ENCODE measurements around the gene AUTS2. TPM values are rescaled to one million over a fixed set of nuclear protein-coding genes. Genes with fewer than 3 reads are reported as not detected.

The AUTS2 gene
- total and polyA plus RNA-seq, 7 experiments from 2014 or later, result 0.40 to 31.7 (median 4.2) TPM

GRCh38 chr7:70178211-70178610, 579.9 kb downstream of the AUTS2 start:
- Histone ChIP-seq H3K9me3 (ENCODE audit: control insufficient read depth in 2 of 3, low read length in 3 of 3) (no peaks in the 10 kb centered on the region), H3K27me3 (ENCODE audit: control insufficient read depth in 2 of 2, insufficient read depth in 2 of 2, low read length in 2 of 2) (no peaks in the 10 kb centered on the region), H3K27ac (ENCODE audit: low read depth, low read length) (no peak overlapping the region), H3K4me1 (ENCODE audit: control insufficient read depth in 2 of 2, insufficient read depth in 2 of 2, low read length in 2 of 2) (no peaks in the 10 kb centered on the region), H3K4me3 (ENCODE audit: low read length) (no peak overlapping the region), H3K36me3 (ENCODE audit: control insufficient read depth in 2 of 3, insufficient read depth in 3 of 3, low read length in 3 of 3) (no peaks in the 10 kb centered on the region)
- Mint-ChIP-seq H3K9me3 (peaks cover 0 to 5% (median 0%) of the 10 kb centered on the region in 11 donors), H3K36me3 (no peaks in the 10 kb centered on the region), H3K27me3 (peaks cover 0 to 14% (median 5%) of the 10 kb centered on the region in 5 donors), H3K4me1 (peaks cover 0 to 9% (median 3%) of the 10 kb centered on the region in 7 donors), H3K4me3 (no peak overlapping the region), H3K27ac (no peak overlapping the region)
- ATAC-seq (no peak), DNase-seq (no peak)
- intact Hi-C loops (cut with micrococcal nuclease), result no loop called here
- POLR2A ChIA-PET, result no interaction called here
- CTCF ChIA-PET, result no interaction called here

- no peaks in the 10 kb centered on the region for H3K36me3 ChIP-seq (ENCODE audit: control insufficient read depth in 2 of 3, insufficient read depth in 3 of 3, low read length in 3 of 3)
- H3K4me1 Mint-ChIP-seq, result peaks cover 0 to 9% (median 3%) of the 10 kb centered on the region in 7 donors
- H3K27ac ChIP-seq (ENCODE audit: low read depth, low read length), result no peak overlapping the region
- DNase-seq, result no peak
- H3K36me3 Mint-ChIP-seq, result no peaks in the 10 kb centered on the region
- peaks cover 0 to 5% (median 0%) of the 10 kb centered on the region in 11 donors for H3K9me3 Mint-ChIP-seq
- no peak overlapping the region for H3K4me3 ChIP-seq (ENCODE audit: low read length)
- ChIA-PET CTCF (no interaction called here), POLR2A (no interaction called here)
- ATAC-seq, result no peak
- no peaks in the 10 kb centered on the region for H3K9me3 ChIP-seq (ENCODE audit: control insufficient read depth in 2 of 3, low read length in 3 of 3)
- intact Hi-C loops (cut with micrococcal nuclease), result no loop called here
- peaks cover 0 to 11% (median 5%) of the 10 kb centered on the region in 5 donors for H3K27me3 Mint-ChIP-seq
- H3K4me3 Mint-ChIP-seq, result no peak overlapping the region
- H3K4me1 ChIP-seq (ENCODE audit: control insufficient read depth in 2 of 2, insufficient read depth in 2 of 2, low read length in 2 of 2), result no peaks in the 10 kb centered on the region
- no peaks in the 10 kb centered on the region for H3K27me3 ChIP-seq (ENCODE audit: control insufficient read depth in 2 of 2, insufficient read depth in 2 of 2, low read length in 2 of 2)
- H3K27ac Mint-ChIP-seq, result no peak overlapping the region
Measured at GRCh38 chr7:70178787-70179186, 580.5 kb downstream of the AUTS2 start.

- no peaks in the 10 kb centered on the region for H3K9me3 ChIP-seq (ENCODE audit: control insufficient read depth in 2 of 3, low read length in 3 of 3)
- Mint-ChIP-seq H3K9me3 (peaks cover 0 to 5% (median 0%) of the 10 kb centered on the region in 11 donors), H3K36me3 (no peaks in the 10 kb centered on the region), H3K27ac (no peak overlapping the region), H3K4me3 (no peak overlapping the region), H3K27me3 (peaks cover 0 to 9% (median 0%) of the 10 kb centered on the region in 5 donors), H3K4me1 (peaks cover 0 to 8% (median 3%) of the 10 kb centered on the region in 7 donors)
- no peaks in the 10 kb centered on the region for H3K27me3 ChIP-seq (ENCODE audit: control insufficient read depth in 2 of 2, insufficient read depth in 2 of 2, low read length in 2 of 2)
- no peaks in the 10 kb centered on the region for H3K4me1 ChIP-seq (ENCODE audit: control insufficient read depth in 2 of 2, insufficient read depth in 2 of 2, low read length in 2 of 2)
- intact Hi-C loops (cut with micrococcal nuclease), result no loop called here
- no peak overlapping the region for H3K4me3 ChIP-seq (ENCODE audit: low read length)
- DNase-seq (no peak), ATAC-seq (no peak)
- H3K36me3 ChIP-seq (ENCODE audit: control insufficient read depth in 2 of 3, insufficient read depth in 3 of 3, low read length in 3 of 3), result no peaks in the 10 kb centered on the region
- no peak overlapping the region for H3K27ac ChIP-seq (ENCODE audit: low read depth, low read length)
- ChIA-PET POLR2A (no interaction called here), CTCF (no interaction called here)
Measured at GRCh38 chr7:70182521-70182920, 584.2 kb downstream of the AUTS2 start.

GRCh38 chr7:70183278-70183677, 585.0 kb downstream of the AUTS2 start:
- ATAC-seq (no peak), DNase-seq (no peak)
- H3K36me3 Mint-ChIP-seq, result no peaks in the 10 kb centered on the region
- H3K4me3 Mint-ChIP-seq, result no peak overlapping the region
- H3K27ac ChIP-seq (ENCODE audit: low read depth, low read length), result no peak overlapping the region
- no peak overlapping the region for H3K27ac Mint-ChIP-seq
- H3K9me3 ChIP-seq (ENCODE audit: control insufficient read depth in 2 of 3, low read length in 3 of 3), result no peaks in the 10 kb centered on the region
- ChIA-PET CTCF (no interaction called here), POLR2A (no interaction called here)
- peaks cover 0 to 5% (median 0%) of the 10 kb centered on the region in 11 donors for H3K9me3 Mint-ChIP-seq
- no peak overlapping the region for H3K4me3 ChIP-seq (ENCODE audit: low read length)
- intact Hi-C loops (cut with micrococcal nuclease), result no loop called here
- no peaks in the 10 kb centered on the region for H3K36me3 ChIP-seq (ENCODE audit: control insufficient read depth in 2 of 3, insufficient read depth in 3 of 3, low read length in 3 of 3)
- no peaks in the 10 kb centered on the region for H3K4me1 ChIP-seq (ENCODE audit: control insufficient read depth in 2 of 2, insufficient read depth in 2 of 2, low read length in 2 of 2)
- H3K4me1 Mint-ChIP-seq, result peaks cover 0 to 3% (median 0%) of the 10 kb centered on the region in 7 donors
- peaks cover 0 to 13% (median 0%) of the 10 kb centered on the region in 5 donors for H3K27me3 Mint-ChIP-seq
- no peaks in the 10 kb centered on the region for H3K27me3 ChIP-seq (ENCODE audit: control insufficient read depth in 2 of 2, insufficient read depth in 2 of 2, low read length in 2 of 2)

GRCh38 chr7:70188901-70189650, 590.8 kb downstream of the AUTS2 start:
- ATAC-seq (no peak), DNase-seq (no peak)
- H3K36me3 ChIP-seq (ENCODE audit: control insufficient read depth in 2 of 3, insufficient read depth in 3 of 3, low read length in 3 of 3), result no peaks in the 10 kb centered on the region
- H3K27me3 ChIP-seq (ENCODE audit: control insufficient read depth in 2 of 2, insufficient read depth in 2 of 2, low read length in 2 of 2), result no peaks in the 10 kb centered on the region
- H3K27ac ChIP-seq (ENCODE audit: low read depth, low read length), result no peak overlapping the region
- no peaks in the 10 kb centered on the region for H3K4me1 ChIP-seq (ENCODE audit: control insufficient read depth in 2 of 2, insufficient read depth in 2 of 2, low read length in 2 of 2)
- no peak overlapping the region for H3K27ac Mint-ChIP-seq
- H3K27me3 Mint-ChIP-seq, result peaks cover 0 to 4% (median 0%) of the 10 kb centered on the region in 5 donors
- POLR2A ChIA-PET, result no interaction called here
- H3K4me3 ChIP-seq (ENCODE audit: low read length), result no peak overlapping the region
- H3K9me3 Mint-ChIP-seq, result peaks cover 0 to 8% (median 1%) of the 10 kb centered on the region in 11 donors
- no peaks in the 10 kb centered on the region for H3K4me1 Mint-ChIP-seq
- no peak overlapping the region for H3K4me3 Mint-ChIP-seq
- CTCF ChIA-PET, result interaction anchor here (0.8 kb wide), 1 partner anchor 509 kb away, joined by 3 read pairs; no protein-coding TSS in a partner anchor
- H3K36me3 Mint-ChIP-seq, result no peaks in the 10 kb centered on the region
- intact Hi-C loops (cut with micrococcal nuclease), result no loop called here
- no peaks in the 10 kb centered on the region for H3K9me3 ChIP-seq (ENCODE audit: control insufficient read depth in 2 of 3, low read length in 3 of 3)

- POLR2A ChIA-PET, result no interaction called here
- intact Hi-C loops (cut with micrococcal nuclease), result no loop called here
- no peak for ATAC-seq
- H3K27me3 ChIP-seq (ENCODE audit: control insufficient read depth in 2 of 2, insufficient read depth in 2 of 2, low read length in 2 of 2), result no peaks in the 10 kb centered on the region
- no peaks in the 10 kb centered on the region for H3K4me1 Mint-ChIP-seq
- H3K4me3 ChIP-seq (ENCODE audit: low read length), result no peak overlapping the region
- H3K27ac ChIP-seq (ENCODE audit: low read depth, low read length), result no peak overlapping the region
- CTCF ChIA-PET, result interaction anchor here (0.8 kb wide), 1 partner anchor 508 kb away, joined by 3 read pairs; no protein-coding TSS in a partner anchor
- peaks cover 0 to 4% (median 0%) of the 10 kb centered on the region in 5 donors for H3K27me3 Mint-ChIP-seq
- no peak overlapping the region for H3K27ac Mint-ChIP-seq
- no peaks in the 10 kb centered on the region for H3K36me3 ChIP-seq (ENCODE audit: control insufficient read depth in 2 of 3, insufficient read depth in 3 of 3, low read length in 3 of 3)
- DNase-seq, result no peak
- H3K4me3 Mint-ChIP-seq, result no peak overlapping the region
- no peaks in the 10 kb centered on the region for H3K36me3 Mint-ChIP-seq
- no peaks in the 10 kb centered on the region for H3K9me3 ChIP-seq (ENCODE audit: control insufficient read depth in 2 of 3, low read length in 3 of 3)
- H3K9me3 Mint-ChIP-seq, result peaks cover 0 to 8% (median 1%) of the 10 kb centered on the region in 11 donors
- no peaks in the 10 kb centered on the region for H3K4me1 ChIP-seq (ENCODE audit: control insufficient read depth in 2 of 2, insufficient read depth in 2 of 2, low read length in 2 of 2)
Measured at GRCh38 chr7:70189776-70190175, 591.5 kb downstream of the AUTS2 start.

- H3K4me3 Mint-ChIP-seq, result no peak overlapping the region
- CTCF ChIA-PET, result no interaction called here
- H3K9me3 Mint-ChIP-seq, result peaks cover 0 to 8% (median 1%) of the 10 kb centered on the region in 11 donors
- H3K27ac Mint-ChIP-seq, result no peak overlapping the region
- no peak for DNase-seq
- H3K4me1 ChIP-seq (ENCODE audit: control insufficient read depth in 2 of 2, insufficient read depth in 2 of 2, low read length in 2 of 2), result no peaks in the 10 kb centered on the region
- H3K36me3 Mint-ChIP-seq, result no peaks in the 10 kb centered on the region
- H3K27me3 ChIP-seq (ENCODE audit: control insufficient read depth in 2 of 2, insufficient read depth in 2 of 2, low read length in 2 of 2), result no peaks in the 10 kb centered on the region
- no peak overlapping the region for H3K4me3 ChIP-seq (ENCODE audit: low read length)
- H3K36me3 ChIP-seq (ENCODE audit: control insufficient read depth in 2 of 3, insufficient read depth in 3 of 3, low read length in 3 of 3), result no peaks in the 10 kb centered on the region
- intact Hi-C loops (cut with micrococcal nuclease), result no loop called here
- no peaks in the 10 kb centered on the region for H3K9me3 ChIP-seq (ENCODE audit: control insufficient read depth in 2 of 3, low read length in 3 of 3)
- no peak overlapping the region for H3K27ac ChIP-seq (ENCODE audit: low read depth, low read length)
- POLR2A ChIA-PET, result no interaction called here
- ATAC-seq, result no peak
- no peaks in the 10 kb centered on the region for H3K4me1 Mint-ChIP-seq
- peaks cover 0 to 4% (median 0%) of the 10 kb centered on the region in 5 donors for H3K27me3 Mint-ChIP-seq
Measured at GRCh38 chr7:70190281-70190680, 592.0 kb downstream of the AUTS2 start.

Data from naive thymus-derived CD4-positive, alpha-beta T cell (primary cell).